Liver (tissue), 9 donors: Measurements from ENCODE around the gene APOC1. TPM values are rescaled to one million over a fixed set of nuclear protein-coding genes. Genes with fewer than 3 reads are reported as not detected.

Experiments
- DNase-seq: peaks from one replicate; pipeline ENCODE4 v3.0.0-alpha.2; 2017; ENCODE audit warnings: low spot score
- H3K27ac ChIP-seq, 2 donors: one replicate each; pipeline ENCODE4 v1.7.0; 2013; ENCODE audit warnings: inconsistent platforms in 2 of 2, low read length in 2 of 2, control low read depth in 1 of 2, low read depth in 1 of 2, mild to moderate bottlenecking in 1 of 2
- H3K27me3 ChIP-seq, 4 donors: one replicate each; pipeline versions ENCODE4 v1.6.1 to v1.7.0; 2013; ENCODE audit warnings: low read length in 3 of 4, inconsistent platforms in 1 of 4, mild to moderate bottlenecking in 1 of 4, moderate library complexity in 1 of 4; ENCODE audit not compliant: control insufficient read depth in 4 of 4, insufficient read depth in 4 of 4
- H3K36me3 ChIP-seq, 4 donors: one replicate each; pipeline versions ENCODE4 v1.6.1 to v1.7.0; 2013; ENCODE audit warnings: low read length in 3 of 4, mild to moderate bottlenecking in 3 of 4, low read depth in 1 of 4, moderate library complexity in 1 of 4; ENCODE audit not compliant: control insufficient read depth in 4 of 4, insufficient read depth in 3 of 4
- H3K4me1 ChIP-seq, 4 donors: one replicate each; pipeline versions ENCODE4 v1.6.1 to v1.7.0; 2013; ENCODE audit warnings: low read length in 3 of 4, mild to moderate bottlenecking in 3 of 4, moderate library complexity in 1 of 4; ENCODE audit not compliant: control insufficient read depth in 4 of 4, insufficient read depth in 4 of 4
- H3K4me3 ChIP-seq, 3 donors: one replicate each; pipeline versions ENCODE4 v1.6.1 to v1.7.0; 2013; ENCODE audit warnings: low read length in 3 of 3, control low read depth in 1 of 3, low read depth in 1 of 3, mild to moderate bottlenecking in 1 of 3
- H3K9ac ChIP-seq, 2 donors: one replicate each; pipeline ENCODE4 v1.7.0; 2013; ENCODE audit warnings: low read length in 2 of 2, mild to moderate bottlenecking in 2 of 2, moderate library complexity in 2 of 2, control low read depth in 1 of 2, low read depth in 1 of 2
- H3K9me3 ChIP-seq, 4 donors: one replicate each; pipeline versions ENCODE4 v1.6.1 to v1.7.0; 2013; ENCODE audit warnings: low read length in 3 of 4; ENCODE audit not compliant: control insufficient read depth in 4 of 4
- CTCF ChIP-seq: fragments of 150-350 bp; IDR thresholded peaks from 2 replicates; pipeline ENCODE4 v1.5.1; 2017; ENCODE audit warnings: improper control_type of control experiment, low read depth, low read length; ENCODE audit not compliant: missing input control
- EGR1 ChIP-seq, 2 donors: IDR thresholded peaks; 2 replicates each; pipeline ENCODE4 v1.6.1; 2016 to 2018; ENCODE audit warnings: antibody characterized with exemption in 2 of 2, low read depth in 2 of 2
- FOXA1 ChIP-seq: IDR thresholded peaks from 2 replicates; pipeline ENCODE4 v1.6.1; 2016; ENCODE audit warnings: antibody characterized with exemption
- FOXA2 ChIP-seq: IDR thresholded peaks from 2 replicates; pipeline ENCODE4 v1.6.1; 2016; ENCODE audit warnings: antibody characterized with exemption
- GABPA ChIP-seq, 2 donors: IDR thresholded peaks in 1 of 2; conservative IDR thresholded peaks in 1 of 2; 2 replicates each; pipeline ENCODE4 v1.6.1; 2016; ENCODE audit warnings: antibody characterized with exemption in 2 of 2, mild to moderate bottlenecking in 1 of 2, moderate library complexity in 1 of 2
- HNF4A ChIP-seq, 2 donors: conservative IDR thresholded peaks; 2 replicates each; pipeline ENCODE4 v1.6.1; 2016; ENCODE audit warnings: antibody characterized with exemption in 2 of 2, mild to moderate bottlenecking in 2 of 2
- HNF4G ChIP-seq: IDR thresholded peaks from 2 replicates; pipeline ENCODE4 v1.6.1; 2016; ENCODE audit warnings: antibody characterized with exemption
- JUND ChIP-seq, 2 donors: IDR thresholded peaks; 2 replicates each; pipeline ENCODE4 v1.6.1; 2016; ENCODE audit warnings: antibody characterized with exemption in 2 of 2
- MAX ChIP-seq: IDR thresholded peaks from 2 replicates; pipeline ENCODE4 v1.6.1; 2016; ENCODE audit warnings: antibody characterized with exemption
- NR2F2 ChIP-seq: IDR thresholded peaks from 2 replicates; pipeline ENCODE4 v1.6.1; 2016; ENCODE audit warnings: antibody characterized with exemption
- RAD21 ChIP-seq, 2 donors: IDR thresholded peaks; 2 replicates each; pipeline ENCODE4 v1.6.1; 2016; ENCODE audit warnings: antibody characterized with exemption in 2 of 2, mild to moderate bottlenecking in 2 of 2
- RXRA ChIP-seq, 2 donors: IDR thresholded peaks; 2 replicates each; pipeline ENCODE4 v1.6.1; 2017 to 2018; ENCODE audit warnings: antibody characterized with exemption in 2 of 2, mild to moderate bottlenecking in 1 of 2
- SP1 ChIP-seq: IDR thresholded peaks from 2 replicates; pipeline ENCODE4 v1.6.1; 2018; ENCODE audit warnings: antibody characterized with exemption, mild to moderate bottlenecking
- TAF1 ChIP-seq: conservative IDR thresholded peaks from 2 replicates; pipeline ENCODE4 v1.6.1; 2016; ENCODE audit warnings: antibody characterized with exemption, mild to moderate bottlenecking
- YY1 ChIP-seq: IDR thresholded peaks from 2 replicates; pipeline ENCODE4 v1.6.1; 2016; ENCODE audit warnings: antibody characterized with exemption, mild to moderate bottlenecking
- ZBTB33 ChIP-seq: IDR thresholded peaks from 2 replicates; pipeline ENCODE4 v1.6.1; 2016; ENCODE audit warnings: antibody characterized with exemption
- WGBS: extraction: QIAGEN DNeasy Blood & Tissue Kit; methylation state at CpG from one replicate; pipeline ENCODE4 v1.1.7; 2013; 5-methylcytosine and 5-hydroxymethylcytosine counted together
- polyA plus RNA-seq, 2 donors: library from polyadenylated mRNA; stranded (reverse) in 1 of 2; unstranded in 1 of 2; fragments of 200-250 nt in 1 of 2; fragments of >200 nt in 1 of 2; fragmentation: Nextera tagmentation in 1 of 2; extraction: Ambion mirVana in 1 of 2; gene quantifications; one replicate each; pipeline versions ENCODE4 v1.2.1 to v1.2.3, GENCODE V29; 2013 to 2015
- total RNA-seq, 2 donors: library from RNA; depleted of rRNA; stranded (reverse); fragments of >200 nt; gene quantifications; one replicate each; pipeline ENCODE4 v1.2.3, GENCODE V29; 2014
- TF ChIP-seq, protein P1 (sequence below): IDR thresholded peaks from 2 replicates; pipeline ENCODE4 v1.6.1; 2016; ENCODE audit warnings: antibody characterized with exemption
- TF ChIP-seq, protein P2 (sequence below): IDR thresholded peaks from 2 replicates; pipeline ENCODE4 v1.6.1; 2016; ENCODE audit warnings: antibody characterized with exemption, mild to moderate bottlenecking
- donor health status: healthy.
- donor health status: healthy.
- donor health status: healthy.
- donor health status: healthy.
- donor health status: healthy.

The APOC1 gene
- total and polyA plus RNA-seq, 4 donors, result 612 to 10,095 (median 2,966) TPM

- no peak for DNase-seq
- H3K9ac ChIP-seq, result no peak overlapping the region
- WGBS, result 89% methylated on average over 26 of the region's 26 CpGs
- no peak overlapping the region for H3K4me3 ChIP-seq
- H3K9me3 ChIP-seq, result no peaks in the 10 kb centered on the region
- no peaks in the 10 kb centered on the region for H3K27me3 ChIP-seq
- peaks cover 12 to 47% (median 20%) of the 10 kb centered on the region in 4 donors for H3K36me3 ChIP-seq
- H3K4me1 ChIP-seq, result no peaks in the 10 kb centered on the region
- no peak overlapping the region for H3K27ac ChIP-seq
- TF ChIP-seq SP1 (no peak), NR2F2 (no peak), RAD21 (IDR thresholded peaks at IDR 0.05) (no peak), FOXA2 (no peak), JUND (IDR thresholded peaks at IDR 0.05) (no peak), HNF4G (no peak), HNF4A (conservative IDR thresholded peaks at IDR 0.05) (no peak), YY1 (no peak), ZBTB33 (no peak), RXRA (IDR thresholded peaks at IDR 0.05) (no peak), EGR1 (IDR thresholded peaks at IDR 0.05; ENCODE audit: low read depth in 2 of 2) (no peak), GABPA (IDR thresholded peaks at IDR 0.05 in 1 of 2, conservative IDR thresholded peaks at IDR 0.05 in 1 of 2) (no peak), TAF1 (no peak), FOXA1 (no peak), CTCF (no peak), MAX (no peak)
- TF ChIP-seq, protein P1, sequence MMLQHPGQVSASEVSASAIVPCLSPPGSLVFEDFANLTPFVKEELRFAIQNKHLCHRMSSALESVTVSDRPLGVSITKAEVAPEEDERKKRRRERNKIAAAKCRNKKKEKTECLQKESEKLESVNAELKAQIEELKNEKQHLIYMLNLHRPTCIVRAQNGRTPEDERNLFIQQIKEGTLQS, result no peak
- TF ChIP-seq, protein P2, sequence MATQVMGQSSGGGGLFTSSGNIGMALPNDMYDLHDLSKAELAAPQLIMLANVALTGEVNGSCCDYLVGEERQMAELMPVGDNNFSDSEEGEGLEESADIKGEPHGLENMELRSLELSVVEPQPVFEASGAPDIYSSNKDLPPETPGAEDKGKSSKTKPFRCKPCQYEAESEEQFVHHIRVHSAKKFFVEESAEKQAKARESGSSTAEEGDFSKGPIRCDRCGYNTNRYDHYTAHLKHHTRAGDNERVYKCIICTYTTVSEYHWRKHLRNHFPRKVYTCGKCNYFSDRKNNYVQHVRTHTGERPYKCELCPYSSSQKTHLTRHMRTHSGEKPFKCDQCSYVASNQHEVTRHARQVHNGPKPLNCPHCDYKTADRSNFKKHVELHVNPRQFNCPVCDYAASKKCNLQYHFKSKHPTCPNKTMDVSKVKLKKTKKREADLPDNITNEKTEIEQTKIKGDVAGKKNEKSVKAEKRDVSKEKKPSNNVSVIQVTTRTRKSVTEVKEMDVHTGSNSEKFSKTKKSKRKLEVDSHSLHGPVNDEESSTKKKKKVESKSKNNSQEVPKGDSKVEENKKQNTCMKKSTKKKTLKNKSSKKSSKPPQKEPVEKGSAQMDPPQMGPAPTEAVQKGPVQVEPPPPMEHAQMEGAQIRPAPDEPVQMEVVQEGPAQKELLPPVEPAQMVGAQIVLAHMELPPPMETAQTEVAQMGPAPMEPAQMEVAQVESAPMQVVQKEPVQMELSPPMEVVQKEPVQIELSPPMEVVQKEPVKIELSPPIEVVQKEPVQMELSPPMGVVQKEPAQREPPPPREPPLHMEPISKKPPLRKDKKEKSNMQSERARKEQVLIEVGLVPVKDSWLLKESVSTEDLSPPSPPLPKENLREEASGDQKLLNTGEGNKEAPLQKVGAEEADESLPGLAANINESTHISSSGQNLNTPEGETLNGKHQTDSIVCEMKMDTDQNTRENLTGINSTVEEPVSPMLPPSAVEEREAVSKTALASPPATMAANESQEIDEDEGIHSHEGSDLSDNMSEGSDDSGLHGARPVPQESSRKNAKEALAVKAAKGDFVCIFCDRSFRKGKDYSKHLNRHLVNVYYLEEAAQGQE, result no peak
These were observed 36.1 kb upstream of the APOC1 start for GRCh38 chr19:44878120-44878865.
